MM.1S (cell line): Measurements from ENCODE around the gene INTS15.

Experiments
- DNase-seq: peaks from one replicate; pipeline ENCODE4 v3.0.0-alpha.2; 2015
- H2AFZ ChIP-seq: fragments of 300-600 bp; sonication (generic); 2 replicates; pipeline ENCODE4 v1.6.0; 2016; ENCODE audit warnings: antibody characterized with exemption, low read length
- H3F3A ChIP-seq: fragments of 300-600 bp; sonication (generic); 2 replicates; pipeline ENCODE4 v1.6.1; 2016; ENCODE audit warnings: mild to moderate bottlenecking, antibody characterized with exemption, low read length, moderate library complexity, mixed read lengths; ENCODE audit not compliant: insufficient read depth
- H3K27ac ChIP-seq: fragments of 300-600 bp; sonication (generic); 2 replicates; pipeline ENCODE4 v1.5.1; 2016; ENCODE audit warnings: mild to moderate bottlenecking, low read length
- H3K27me3 ChIP-seq: fragments of 300-600 bp; sonication (generic); replicated peaks from 2 replicates; pipeline ENCODE4 v1.6.0; 2016; ENCODE audit warnings: low read length; ENCODE audit not compliant: insufficient read depth
- H3K36me3 ChIP-seq: fragments of 300-600 bp; sonication (generic); replicated peaks from 2 replicates; pipeline ENCODE4 v1.6.1; 2016; ENCODE audit warnings: mild to moderate bottlenecking, low read length, mixed read lengths; ENCODE audit not compliant: insufficient read depth
- H3K4me1 ChIP-seq: fragments of 300-600 bp; sonication (generic); 2 replicates; pipeline ENCODE4 v1.6.1; 2016; ENCODE audit warnings: low read length, mixed read lengths
- H3K4me2 ChIP-seq: fragments of 300-600 bp; sonication (generic); 2 replicates; pipeline ENCODE4 v1.6.0; 2016; ENCODE audit warnings: low read depth, low read length
- H3K4me3 ChIP-seq: fragments of 300-600 bp; sonication (generic); 2 replicates; pipeline ENCODE4 v1.5.1; 2016; ENCODE audit warnings: low read length, mixed read lengths
- H3K79me2 ChIP-seq: fragments of 300-600 bp; sonication (generic); 2 replicates; pipeline ENCODE4 v1.6.1; 2016; ENCODE audit warnings: mixed run types, low read length, mixed read lengths
- H3K9ac ChIP-seq: fragments of 300-600 bp; sonication (generic); 2 replicates; pipeline ENCODE4 v1.6.1; 2016; ENCODE audit warnings: low read length, mixed read lengths
- H3K9me2 ChIP-seq: fragments of 300-600 bp; sonication (generic); replicated peaks from 2 replicates; pipeline ENCODE4 v1.6.1; 2016; ENCODE audit warnings: mild to moderate bottlenecking, low read length, mixed read lengths; ENCODE audit not compliant: insufficient read depth
- H3K9me3 ChIP-seq: fragments of 300-600 bp; sonication (generic); replicated peaks from 2 replicates; pipeline ENCODE4 v1.6.1; 2016; ENCODE audit warnings: mild to moderate bottlenecking, low read length, mixed read lengths; ENCODE audit not compliant: insufficient read depth
- H4K20me1 ChIP-seq: fragments of 300-600 bp; sonication (generic); 2 replicates; pipeline ENCODE4 v1.6.1; 2016; ENCODE audit warnings: mild to moderate bottlenecking, low read length, moderate library complexity, mixed read lengths; ENCODE audit not compliant: insufficient read depth
- EZH2 ChIP-seq: fragments of 300-600 bp; sonication (generic); optimal IDR thresholded peaks from 2 replicates; pipeline ENCODE3; 2017; ENCODE audit warnings: low read depth, mild to moderate bottlenecking, antibody characterized with exemption, low read length, mixed read lengths
- EZH2phosphoT487 ChIP-seq: fragments of 300-600 bp; sonication (generic); IDR thresholded peaks from 2 replicates; pipeline ENCODE4 v1.6.1; 2018; ENCODE audit warnings: antibody characterized with exemption, low read length
- TF ChIP-seq, protein P1 (sequence below): fragments of 300-600 bp; sonication (generic); IDR thresholded peaks from 2 replicates; pipeline ENCODE4 v1.5.1; 2016; ENCODE audit warnings: antibody characterized with exemption, low read length, mixed read lengths

The INTS15 gene

DNA sequence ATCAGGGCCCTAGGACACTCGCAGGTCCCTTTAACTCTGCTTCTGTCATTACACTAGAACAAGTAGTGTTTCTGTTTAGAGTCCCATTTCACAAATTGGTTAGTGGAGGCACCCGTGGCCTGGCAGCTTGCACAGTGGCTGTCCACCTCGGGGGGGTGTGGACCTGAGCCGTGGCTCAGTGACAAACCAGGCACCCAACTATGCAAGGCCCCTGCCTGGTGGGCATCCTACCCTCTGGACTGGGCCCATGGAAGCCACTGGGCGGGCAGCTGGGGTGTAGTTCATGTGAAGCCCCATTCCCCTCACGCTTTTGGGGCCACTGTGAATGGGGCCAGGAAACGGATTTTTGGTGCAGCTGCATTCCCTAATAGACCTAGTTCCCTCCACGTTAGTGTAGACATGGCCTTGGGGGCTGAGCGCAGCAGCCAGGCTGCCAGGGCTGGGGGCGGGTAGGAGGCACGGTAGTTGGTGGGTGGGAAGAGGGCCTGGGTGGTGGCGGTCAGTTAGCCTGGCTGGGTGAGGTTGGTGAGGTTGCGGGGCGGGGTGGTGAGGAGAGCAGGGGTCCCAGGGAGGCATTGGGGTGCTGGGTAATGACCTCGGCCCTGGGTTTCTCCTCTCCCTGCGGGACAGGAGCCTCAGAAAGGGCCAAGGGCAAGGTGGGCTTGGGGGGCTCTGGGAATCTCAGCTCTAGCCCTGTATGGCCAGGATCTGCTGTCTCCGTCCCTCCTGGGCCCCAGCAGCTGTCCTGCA lies 66.0 kb downstream of the INTS15 start:
- TF ChIP-seq EZH2phosphoT487 (no peak), EZH2 (no peak)
- TF ChIP-seq, protein P1, sequence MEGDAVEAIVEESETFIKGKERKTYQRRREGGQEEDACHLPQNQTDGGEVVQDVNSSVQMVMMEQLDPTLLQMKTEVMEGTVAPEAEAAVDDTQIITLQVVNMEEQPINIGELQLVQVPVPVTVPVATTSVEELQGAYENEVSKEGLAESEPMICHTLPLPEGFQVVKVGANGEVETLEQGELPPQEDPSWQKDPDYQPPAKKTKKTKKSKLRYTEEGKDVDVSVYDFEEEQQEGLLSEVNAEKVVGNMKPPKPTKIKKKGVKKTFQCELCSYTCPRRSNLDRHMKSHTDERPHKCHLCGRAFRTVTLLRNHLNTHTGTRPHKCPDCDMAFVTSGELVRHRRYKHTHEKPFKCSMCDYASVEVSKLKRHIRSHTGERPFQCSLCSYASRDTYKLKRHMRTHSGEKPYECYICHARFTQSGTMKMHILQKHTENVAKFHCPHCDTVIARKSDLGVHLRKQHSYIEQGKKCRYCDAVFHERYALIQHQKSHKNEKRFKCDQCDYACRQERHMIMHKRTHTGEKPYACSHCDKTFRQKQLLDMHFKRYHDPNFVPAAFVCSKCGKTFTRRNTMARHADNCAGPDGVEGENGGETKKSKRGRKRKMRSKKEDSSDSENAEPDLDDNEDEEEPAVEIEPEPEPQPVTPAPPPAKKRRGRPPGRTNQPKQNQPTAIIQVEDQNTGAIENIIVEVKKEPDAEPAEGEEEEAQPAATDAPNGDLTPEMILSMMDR: no peak
- H4K20me1 ChIP-seq: no peaks in the 10 kb centered on the region
- no peaks in the 10 kb centered on the region for H3K4me1 ChIP-seq
- no peak overlapping the region for H3K4me3 ChIP-seq
- no peaks in the 10 kb centered on the region; the same call in 1 of the 2 replicates for H3K9me3 ChIP-seq
- H3K9me2 ChIP-seq: no peaks in the 10 kb centered on the region
- H3K27ac ChIP-seq: no peak overlapping the region
- H3K36me3 ChIP-seq: no peaks in the 10 kb centered on the region; the same call in 1 of the 2 replicates
- H3K9ac ChIP-seq: no peak overlapping the region
- no peaks in the 10 kb centered on the region for H3F3A ChIP-seq
- H3K27me3 ChIP-seq: no peaks in the 10 kb centered on the region
- H3K79me2 ChIP-seq: no peaks in the 10 kb centered on the region
- no peak for DNase-seq
- H3K4me2 ChIP-seq: no peak overlapping the region
- no peak overlapping the region for H2AFZ ChIP-seq

DNA sequence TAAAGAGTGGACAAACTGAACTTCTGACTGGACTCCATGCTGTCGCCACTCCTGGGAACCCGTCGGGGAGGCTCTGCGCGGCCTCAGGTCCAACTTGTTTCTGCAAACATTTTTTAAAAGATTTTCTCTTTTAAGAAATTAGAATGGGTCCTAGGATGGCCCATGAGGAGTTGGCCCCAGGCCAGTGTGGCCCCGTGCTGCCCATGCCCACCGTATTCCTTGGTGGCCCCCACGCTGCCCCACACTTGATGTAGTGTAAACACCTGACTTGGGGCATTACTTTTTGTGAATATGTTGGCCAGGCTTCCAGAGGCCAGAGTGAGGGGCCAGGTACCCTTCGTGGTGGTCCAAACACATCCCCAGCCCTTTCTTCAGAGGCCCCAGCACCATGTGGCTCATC lies 66.6 kb downstream of the INTS15 start:
- DNase-seq: no peak
- Histone ChIP-seq H3K4me3 (no peak overlapping the region), H3K9me3 (no peaks in the 10 kb centered on the region; the same call in 1 of the 2 replicates), H3K79me2 (no peaks in the 10 kb centered on the region), H3K36me3 (no peaks in the 10 kb centered on the region; the same call in 1 of the 2 replicates), H3K27me3 (no peaks in the 10 kb centered on the region), H2AFZ (no peak overlapping the region), H3K4me2 (no peak overlapping the region), H4K20me1 (no peaks in the 10 kb centered on the region), H3K4me1 (no peaks in the 10 kb centered on the region), H3F3A (no peaks in the 10 kb centered on the region), H3K9me2 (no peaks in the 10 kb centered on the region), H3K9ac (no peak overlapping the region), H3K27ac (no peak overlapping the region)
- no peak for TF ChIP-seq EZH2
- TF ChIP-seq EZH2phosphoT487: no peak
- TF ChIP-seq, protein P1: no peak
